HepG2 (cell line): ENCODE results near the gene C16orf86. TPM values are rescaled to one million over a fixed set of nuclear protein-coding genes. Genes with fewer than 3 reads are reported as not detected.
A peak's percentile ranks its signal among the peaks of the same experiment; 100 is the strongest.

ENCODE experiments used
- FOSL1 ChIP-seq: sonication (generic); formaldehyde crosslinking; IDR thresholded peaks from 2 replicates; pipeline ENCODE4 v1.9.0; 2021; ENCODE audit warnings: missing genetic modification reagents, borderline replicate concordance
- HMGA1 ChIP-seq: sonication (generic); formaldehyde crosslinking; conservative IDR thresholded peaks from 2 replicates; pipeline ENCODE4 v1.4.0; 2020; ENCODE audit warnings: missing genetic modification reagents
- LBX2 ChIP-seq: sonication (generic); formaldehyde crosslinking; IDR thresholded peaks from 2 replicates; pipeline ENCODE4 v1.5.0; 2020; ENCODE audit warnings: missing genetic modification reagents, mild to moderate bottlenecking, borderline replicate concordance
- MAZ ChIP-seq, 2 experiments: sonication (generic) in 1 of 2; formaldehyde crosslinking in 1 of 2; IDR thresholded peaks; 2 replicates each; pipeline versions ENCODE4 v1.5.0 to v1.6.1; 2012 to 2020; ENCODE audit warnings: low read depth in 2 of 2, mild to moderate bottlenecking in 2 of 2, borderline replicate concordance in 1 of 2, improper control_type of control experiment in 1 of 2, low read length in 1 of 2, missing genetic modification reagents in 1 of 2, moderate library complexity in 1 of 2
- NFAT5 ChIP-seq: sonication (generic); formaldehyde crosslinking; IDR thresholded peaks from 2 replicates; pipeline ENCODE4 v1.4.0; 2020; ENCODE audit warnings: missing genetic modification reagents
- PTBP1 ChIP-seq: fragments of 200-400 bp; formaldehyde crosslinking; IDR thresholded peaks from 2 replicates; pipeline ENCODE4 v1.6.1; 2018; ENCODE audit warnings: low read length, low read depth; ENCODE audit not compliant: poor library complexity, severe bottlenecking
- RAD51 ChIP-seq: fragments of 450-650 bp; IDR thresholded peaks from 2 replicates; pipeline ENCODE4 v1.6.1; 2016; ENCODE audit warnings: borderline replicate concordance
- RCOR2 ChIP-seq: IDR thresholded peaks from 2 replicates; pipeline ENCODE4 v1.6.1; 2016; ENCODE audit warnings: missing biosample characterization, missing genetic modification reagents
- REXO4 ChIP-seq: sonication (generic); formaldehyde crosslinking; IDR thresholded peaks from 2 replicates; pipeline ENCODE4 v1.8.0; 2022; ENCODE audit warnings: missing genetic modification reagents, mild to moderate bottlenecking, borderline replicate concordance
- SMAD3 ChIP-seq: sonication (generic); formaldehyde crosslinking; IDR thresholded peaks from 2 replicates; pipeline ENCODE4 v1.4.0; 2020; ENCODE audit warnings: missing genetic modification reagents
- SMYD3 ChIP-seq: sonication (generic); formaldehyde crosslinking; IDR thresholded peaks from 2 replicates; pipeline ENCODE4 v1.8.1; 2023; ENCODE audit warnings: mild to moderate bottlenecking, missing genetic modification reagents
- SNAPC2 ChIP-seq: sonication (generic); formaldehyde crosslinking; IDR thresholded peaks from 2 replicates; pipeline ENCODE4 v1.8.1; 2022; ENCODE audit warnings: mild to moderate bottlenecking, missing genetic modification reagents
- TAF1 ChIP-seq: sonication (generic); formaldehyde crosslinking; IDR thresholded peaks from 2 replicates; pipeline ENCODE4 v1.4.0; 2020; ENCODE audit warnings: missing genetic modification reagents
- TFDP1 ChIP-seq: IDR thresholded peaks from 2 replicates; pipeline ENCODE4 v1.6.1; 2016; ENCODE audit warnings: missing compliant biosample characterization, missing genetic modification reagents, borderline replicate concordance
- THAP11 ChIP-seq: IDR thresholded peaks from 2 replicates; pipeline ENCODE4 v1.6.1; 2016; ENCODE audit warnings: missing biosample characterization, missing genetic modification reagents
- polyA plus RNA-seq, 8 experiments: library from polyadenylated mRNA; depleted of rRNA in 3 of 8; stranded (reverse) in 7 of 8; unstranded in 1 of 8; fragments of >200 nt; fragmentation: Illumina TruSeq in 4 of 8; extraction: Trizol in 4 of 8; gene quantifications; 2 replicates each; pipeline versions ENCODE4 v1.2.1 to v1.2.3, GENCODE V29; 2011 to 2016; ENCODE audit warnings: low read depth in 4 of 8, missing spikeins in 1 of 8, mixed read lengths in 1 of 8; ENCODE audit not compliant: insufficient read depth in 1 of 8
- total RNA-seq, 5 experiments: library from RNA; depleted of rRNA; stranded (reverse); fragments of >200 nt; fragmentation: Illumina TruSeq; extraction: Trizol; gene quantifications; 2 replicates each; pipeline ENCODE4 v1.2.3, GENCODE V29; 2016; ENCODE audit warnings: low read depth in 1 of 5
- TF ChIP-seq, protein P1 (sequence below): sonication (generic); IDR thresholded peaks from 2 replicates; pipeline ENCODE4 v1.6.1; 2016; ENCODE audit warnings: low read depth, borderline replicate concordance
- TF ChIP-seq, protein P2 (sequence below): sonication (generic); formaldehyde crosslinking; IDR thresholded peaks from 2 replicates; pipeline ENCODE4 v1.4.0; 2020; ENCODE audit warnings: mild to moderate bottlenecking, missing genetic modification reagents
- TF ChIP-seq, protein P3 (sequence below): sonication (generic); formaldehyde crosslinking; IDR thresholded peaks from 2 replicates; pipeline ENCODE4 v1.8.0; 2023; ENCODE audit warnings: mild to moderate bottlenecking, missing genetic modification reagents

Gene C16orf86
- total and polyA plus RNA-seq, 2 of the 13 experiments (the other 11 are each of a cell fraction or from before 2014, with no cell fraction given), result 1.5 to 3.1 TPM

GRCh38 chr16:67660564-67661028 is 6.0 kb upstream of the C16orf86 start, which contains the start of gene PARD6A (continued):
- 0 out of 2 replicates have a peak, but pooled peaks have one; percentile 75 for TF ChIP-seq SMYD3
- peak; percentile 43; the same call in 1 of the 2 replicates for TF ChIP-seq RCOR2
- no peak for TF ChIP-seq FOSL1
- TF ChIP-seq MAZ (IDR thresholded peaks at IDR 0.05; ENCODE audit: borderline replicate concordance, low read depth, low read length), result peak; percentile 39; the same call in 1 of the 2 replicates
- peak; percentile 48; the same call in 1 of the 2 replicates for TF ChIP-seq MAZ (CRISPR knock-in tag; IDR thresholded peaks at IDR 0.05; ENCODE audit: low read depth)
- 0 out of 2 replicates have a peak, but pooled peaks have one; percentile 81 for TF ChIP-seq REXO4
- 0 out of 2 replicates have a peak, but pooled peaks have one; percentile 7 for TF ChIP-seq SNAPC2 (CRISPR knock-in tag)
- peak; percentile 56 for TF ChIP-seq TAF1
- TF ChIP-seq PTBP1, result no peak
- TF ChIP-seq THAP11 (CRISPR knock-in tag), result peak; percentile 87
- TF ChIP-seq, protein P1, sequence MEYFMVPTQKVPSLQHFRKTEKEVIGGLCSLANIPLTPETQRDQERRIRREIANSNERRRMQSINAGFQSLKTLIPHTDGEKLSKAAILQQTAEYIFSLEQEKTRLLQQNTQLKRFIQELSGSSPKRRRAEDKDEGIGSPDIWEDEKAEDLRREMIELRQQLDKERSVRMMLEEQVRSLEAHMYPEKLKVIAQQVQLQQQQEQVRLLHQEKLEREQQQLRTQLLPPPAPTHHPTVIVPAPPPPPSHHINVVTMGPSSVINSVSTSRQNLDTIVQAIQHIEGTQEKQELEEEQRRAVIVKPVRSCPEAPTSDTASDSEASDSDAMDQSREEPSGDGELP, result peak; percentile 16; the same call in 1 of the 2 replicates
- TF ChIP-seq, protein P2, sequence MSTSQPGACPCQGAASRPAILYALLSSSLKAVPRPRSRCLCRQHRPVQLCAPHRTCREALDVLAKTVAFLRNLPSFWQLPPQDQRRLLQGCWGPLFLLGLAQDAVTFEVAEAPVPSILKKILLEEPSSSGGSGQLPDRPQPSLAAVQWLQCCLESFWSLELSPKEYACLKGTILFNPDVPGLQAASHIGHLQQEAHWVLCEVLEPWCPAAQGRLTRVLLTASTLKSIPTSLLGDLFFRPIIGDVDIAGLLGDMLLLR, result 0 out of 2 replicates have a peak, but pooled peaks have one; percentile 76
- TF ChIP-seq NFAT5, result no peak
- TF ChIP-seq RAD51, result no peak
- TF ChIP-seq HMGA1 (CRISPR knock-in tag), result no peak
- TF ChIP-seq SMAD3 (CRISPR knock-in tag), result no peak
- TF ChIP-seq, protein P3, sequence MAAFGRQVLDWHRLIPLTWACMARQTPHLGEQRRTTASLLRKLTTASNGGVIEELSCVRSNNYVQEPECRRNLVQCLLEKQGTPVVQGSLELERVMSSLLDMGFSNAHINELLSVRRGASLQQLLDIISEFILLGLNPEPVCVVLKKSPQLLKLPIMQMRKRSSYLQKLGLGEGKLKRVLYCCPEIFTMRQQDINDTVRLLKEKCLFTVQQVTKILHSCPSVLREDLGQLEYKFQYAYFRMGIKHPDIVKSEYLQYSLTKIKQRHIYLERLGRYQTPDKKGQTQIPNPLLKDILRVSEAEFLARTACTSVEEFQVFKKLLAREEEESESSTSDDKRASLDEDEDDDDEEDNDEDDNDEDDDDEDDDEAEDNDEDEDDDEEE (CRISPR knock-in tag), result no peak
- TF ChIP-seq LBX2 (CRISPR knock-in tag), result no peak; the same call in 1 of the 2 replicates
- TF ChIP-seq TFDP1 (CRISPR knock-in tag), result 0 out of 2 replicates have a peak, but pooled peaks have one; percentile 44
